ENCODE results near the gene BTD. TPM values are rescaled to one million over a fixed set of nuclear protein-coding genes. Genes with fewer than 3 reads are reported as not detected.

Gene BTD
- total RNA-seq, 4 donors from 2014 or later, result 46.8 to 74.9 (median 56.5) TPM

- DNase-seq, result no peak
- H3K27ac ChIP-seq, result no peak overlapping the region
- no peak overlapping the region for H3K4me3 ChIP-seq (replicated peaks in 1 of 3)
- H3K4me1 ChIP-seq, result no peaks in the 10 kb centered on the region
- WGBS, 2 donors, result 94 to 95% methylated on average over 5 of the region's 5 CpGs
- intact Hi-C loops (cut with DNase I), result no loop called here
- H3K27me3 ChIP-seq, result no peaks in the 10 kb centered on the region
- H3K36me3 ChIP-seq, result peaks cover 3 to 7% of the 10 kb centered on the region in 2 donors
- no peak for TF ChIP-seq POLR2A (IDR thresholded peaks at IDR 0.05)
- no peak for TF ChIP-seq CTCF (IDR thresholded peaks at IDR 0.05)
- H3K9me3 ChIP-seq, result no peaks in the 10 kb centered on the region
Observed at GRCh38 chr3:15666277-15666676, 64.7 kb downstream of the BTD start.

GRCh38 chr3:15667484-15667883 is 65.9 kb downstream of the BTD start:
- Histone ChIP-seq H3K9me3 (no peaks in the 10 kb centered on the region), H3K27me3 (no peaks in the 10 kb centered on the region), H3K27ac (no peak overlapping the region), H3K36me3 (peaks cover 3 to 7% of the 10 kb centered on the region in 2 donors), H3K4me1 (peaks cover 0 to 4% of the 10 kb centered on the region in 2 donors), H3K4me3 (replicated peaks in 1 of 3) (no peak overlapping the region)
- intact Hi-C loops (cut with DNase I), result no loop called here
- DNase-seq, result no peak
- TF ChIP-seq POLR2A (IDR thresholded peaks at IDR 0.05) (no peak), CTCF (IDR thresholded peaks at IDR 0.05) (no peak)
- 93 to 95% methylated on average over 3 of the region's 3 CpGs for WGBS, 2 donors

GRCh38 chr3:15673536-15673935 is 72.0 kb downstream of the BTD start:
- intact Hi-C loops (cut with DNase I), result no loop called here
- Histone ChIP-seq H3K27ac (peak overlapping the region in 1 of 3 donors; percentile 30), H3K9me3 (no peaks in the 10 kb centered on the region), H3K27me3 (no peaks in the 10 kb centered on the region), H3K4me3 (replicated peaks in 1 of 3) (no peak overlapping the region), H3K36me3 (peaks cover 13 to 26% of the 10 kb centered on the region in 2 donors), H3K4me1 (peaks cover 0 to 15% of the 10 kb centered on the region in 2 donors)
- peak in 1 of 2 donors; percentile 4 for DNase-seq
- TF ChIP-seq CTCF (IDR thresholded peaks at IDR 0.05) (no peak), POLR2A (IDR thresholded peaks at IDR 0.05) (no peak)
- 81 to 85% methylated on average over 1 of the region's 1 CpG for WGBS, 2 donors

GRCh38 chr3:15676259-15676658 is 74.7 kb downstream of the BTD start:
- Histone ChIP-seq H3K36me3 (peaks cover 14 to 19% of the 10 kb centered on the region in 2 donors), H3K4me1 (peaks cover 0 to 15% of the 10 kb centered on the region in 2 donors), H3K27me3 (no peaks in the 10 kb centered on the region), H3K27ac (no peak overlapping the region), H3K4me3 (replicated peaks in 1 of 3) (no peak overlapping the region), H3K9me3 (no peaks in the 10 kb centered on the region)
- intact Hi-C loops (cut with DNase I), result no loop called here
- DNase-seq, result no peak
- WGBS, 2 donors, result 91 to 94% methylated on average over 2 of the region's 2 CpGs
- no peak for TF ChIP-seq POLR2A (IDR thresholded peaks at IDR 0.05)
- no peak for TF ChIP-seq CTCF (IDR thresholded peaks at IDR 0.05)

GRCh38 chr3:15679306-15679705 is 77.8 kb downstream of the BTD start:
- 86 to 87% methylated on average over 5 of the region's 5 CpGs for WGBS, 2 donors
- Histone ChIP-seq H3K4me1 (peaks cover 19 to 20% of the 10 kb centered on the region in 2 donors), H3K4me3 (replicated peaks in 1 of 3) (no peak overlapping the region), H3K27me3 (no peaks in the 10 kb centered on the region), H3K36me3 (peaks cover 15 to 19% of the 10 kb centered on the region in 2 donors), H3K27ac (no peak overlapping the region), H3K9me3 (no peaks in the 10 kb centered on the region)
- DNase-seq, result no peak
- intact Hi-C loops (cut with DNase I), result no loop called here
- no peak for TF ChIP-seq POLR2A (IDR thresholded peaks at IDR 0.05)
- TF ChIP-seq CTCF (IDR thresholded peaks at IDR 0.05), result no peak

All from thyroid gland (tissue), 4 donors.